T-helper 2 cell treated with Interferon-gamma antibody and Interleukin-4, amounts not matched to agents 100 ng/mL and 5 ng/mL, for 36 hours (primary cell): Measurements from ENCODE around the gene RAI14. TPM values are rescaled to one million over a fixed set of nuclear protein-coding genes. Genes with fewer than 3 reads are reported as not detected.
"Not testable (repeated sequence)": the region's sequence is repeated elsewhere in the genome, so short reads cannot be mapped to it uniquely, and the experiment has no call there.

ENCODE experiments used
- intact Hi-C: fragments of 100-400 bp; cut with micrococcal nuclease; formaldehyde crosslinking; loops from one replicate; pipeline ENCODE4 v1.15.1; 2023
- total RNA-seq: library from RNA; stranded (reverse); gene quantifications from 2 replicates; pipeline ENCODE4 v1.2.3, GENCODE V29; 2022

RAI14 gene
- total RNA-seq, 1 donor from 2014 or later, result 1.2 TPM

- intact Hi-C loops, result no loop called here
Observed at GRCh38 chr5:34758514-34758913, 102.4 kb downstream of the RAI14 start.

GRCh38 chr5:34759213-34759612, 103.1 kb downstream of the RAI14 start:
- intact Hi-C loops, result not testable (repeated sequence)

- intact Hi-C loops, result no loop called here
Observed at GRCh38 chr5:34765662-34766061, 109.5 kb downstream of the RAI14 start.

DNA sequence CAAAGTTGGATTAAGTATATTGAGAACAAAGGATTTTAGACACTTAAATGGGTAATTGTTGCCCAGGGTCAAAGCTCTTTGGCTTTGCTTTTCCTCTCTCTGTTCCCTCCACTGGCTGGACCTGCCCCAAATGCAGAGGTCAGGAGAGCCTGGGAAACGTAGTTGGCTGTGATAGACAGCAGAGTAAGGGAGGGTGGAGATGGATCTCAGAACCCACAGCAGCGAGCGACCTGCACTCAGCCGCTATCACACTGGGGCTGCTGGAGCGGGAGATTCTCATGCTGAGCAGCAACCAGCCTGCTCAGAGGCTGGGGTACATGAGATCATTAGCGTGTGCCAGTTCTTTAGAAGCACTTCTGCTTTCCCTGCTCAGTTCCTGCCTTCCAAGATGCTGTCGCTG, 111.1 kb downstream of the RAI14 start:
- intact Hi-C loops, result no loop called here

DNA sequence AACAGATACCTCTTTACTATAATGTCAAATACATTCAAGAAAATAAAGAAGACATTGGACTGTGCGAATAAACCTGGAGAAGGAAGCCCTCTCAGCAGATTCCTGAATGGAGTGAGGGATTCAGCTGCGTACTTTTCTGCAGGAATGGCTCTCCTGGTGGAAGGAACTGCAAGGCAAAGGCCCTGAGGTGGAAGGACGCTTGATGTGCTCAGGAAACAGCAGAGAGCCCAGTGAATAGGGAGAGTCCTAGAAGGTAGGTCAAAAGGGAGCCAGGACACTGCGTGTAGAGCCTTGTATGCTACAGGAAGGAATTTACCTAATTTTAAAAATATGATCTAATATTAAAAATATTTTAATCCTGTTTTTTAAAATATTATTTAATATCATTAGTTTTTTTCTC, 114.4 kb downstream of the RAI14 start:
- intact Hi-C loops, result no loop called here

DNA sequence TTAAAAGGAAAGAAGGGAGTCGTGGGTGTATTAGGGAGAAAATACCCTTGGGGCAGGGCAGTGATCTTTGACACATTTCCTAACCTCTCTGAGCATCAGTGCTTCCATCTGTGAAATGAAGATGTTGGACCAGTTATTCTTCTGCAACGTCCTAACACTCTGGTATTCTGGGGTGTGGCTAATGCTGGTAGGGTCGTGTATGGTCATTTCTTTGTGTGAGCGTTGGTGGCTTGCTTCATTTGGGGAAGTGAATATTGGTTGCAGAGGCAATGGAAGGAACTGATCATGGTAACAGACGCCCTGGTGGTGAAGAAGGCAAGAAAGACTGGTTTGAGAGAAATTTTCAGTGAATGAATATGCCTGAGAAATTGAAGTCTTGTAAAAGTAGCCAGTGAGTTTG, 114.9 kb downstream of the RAI14 start:
- intact Hi-C loops, result no loop called here

DNA sequence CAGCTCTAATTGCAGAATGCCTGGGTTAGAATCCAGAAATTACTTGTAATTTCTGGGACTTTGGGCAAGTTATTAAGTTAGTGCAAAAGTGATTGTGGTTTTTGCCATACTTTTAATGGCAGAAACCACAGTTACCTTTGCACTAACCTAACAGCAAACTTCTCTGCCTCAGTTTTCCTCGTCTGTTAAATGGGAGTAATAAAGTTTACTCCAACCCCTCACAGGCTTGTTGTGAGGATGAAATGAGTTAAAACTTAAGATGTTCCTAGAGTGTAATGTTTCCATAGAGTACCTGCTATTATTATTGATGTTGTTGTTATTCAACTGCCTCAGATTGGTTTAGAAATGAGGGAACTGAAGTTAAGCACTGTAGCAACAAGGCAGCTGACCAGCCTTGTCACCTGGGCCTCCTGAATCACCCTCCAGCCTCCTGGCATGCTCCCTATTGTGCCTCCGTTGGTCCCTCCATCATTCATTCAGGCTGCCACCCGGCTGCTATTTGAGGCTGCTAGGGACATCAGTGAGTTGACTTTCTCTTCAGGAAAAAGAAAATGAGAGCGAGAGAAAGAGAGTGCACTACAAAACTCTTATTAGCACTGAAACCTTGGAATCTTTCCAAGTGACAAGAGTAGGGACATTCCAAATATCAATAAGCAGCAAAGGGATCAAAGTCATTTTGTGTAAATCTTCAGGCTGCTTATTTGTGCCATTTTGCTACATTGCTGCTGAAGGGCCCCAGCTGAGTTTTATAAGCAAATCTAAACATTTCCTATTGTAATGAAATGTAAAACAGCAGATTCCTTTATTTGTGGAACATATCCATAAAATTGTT, 116.4 kb downstream of the RAI14 start:
- intact Hi-C loops, result no loop called here

DNA sequence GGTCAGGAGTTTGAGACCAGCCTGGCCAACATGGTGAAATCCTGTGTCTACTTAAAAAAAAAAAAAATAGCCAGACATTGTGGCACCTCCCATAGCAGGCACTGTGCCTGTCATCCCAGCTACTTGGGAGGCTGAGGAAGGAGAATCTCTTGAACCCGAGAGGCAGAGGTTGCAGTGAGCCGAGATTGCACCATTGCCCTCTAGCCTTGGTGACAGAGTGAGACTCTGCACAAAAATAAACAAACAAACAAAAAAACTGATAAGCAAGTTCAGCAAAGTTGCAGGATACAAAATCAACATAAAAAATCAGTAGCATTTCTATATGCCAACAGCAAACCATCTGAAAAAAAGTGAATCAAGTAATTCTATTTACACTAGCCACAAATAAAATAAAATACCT, 118.0 kb downstream of the RAI14 start:
- intact Hi-C loops, result no loop called here

DNA sequence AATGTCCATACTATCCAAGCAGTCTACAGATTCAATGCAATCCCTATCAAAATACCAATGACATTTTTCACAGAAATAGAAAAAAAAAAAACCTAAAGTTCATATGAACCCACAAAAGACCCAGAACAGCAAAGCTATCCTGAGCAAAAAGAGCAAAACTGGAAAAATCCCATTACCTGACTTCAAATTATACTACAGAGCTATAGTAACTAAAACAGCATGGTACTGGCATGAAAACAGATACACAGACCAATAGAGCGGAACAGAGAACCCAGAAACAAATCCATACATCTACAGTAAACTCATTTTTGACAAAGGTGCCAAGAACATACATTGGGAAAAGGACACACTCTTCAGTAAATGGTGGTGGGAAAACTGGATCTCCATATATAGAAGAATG, 118.5 kb downstream of the RAI14 start:
- intact Hi-C loops, result not testable (repeated sequence)

GRCh38 chr5:34775886-34776285, 119.8 kb downstream of the RAI14 start:
- intact Hi-C loops, result no loop called here

GRCh38 chr5:34778091-34778850, 122.1 kb downstream of the RAI14 start:
- intact Hi-C loops, result no loop called here

- intact Hi-C loops, result not testable (repeated sequence)
Observed at GRCh38 chr5:34783892-34784291, 127.8 kb downstream of the RAI14 start.

- intact Hi-C loops, result no loop called here
Observed at GRCh38 chr5:34787035-34787434, 130.9 kb downstream of the RAI14 start.

DNA sequence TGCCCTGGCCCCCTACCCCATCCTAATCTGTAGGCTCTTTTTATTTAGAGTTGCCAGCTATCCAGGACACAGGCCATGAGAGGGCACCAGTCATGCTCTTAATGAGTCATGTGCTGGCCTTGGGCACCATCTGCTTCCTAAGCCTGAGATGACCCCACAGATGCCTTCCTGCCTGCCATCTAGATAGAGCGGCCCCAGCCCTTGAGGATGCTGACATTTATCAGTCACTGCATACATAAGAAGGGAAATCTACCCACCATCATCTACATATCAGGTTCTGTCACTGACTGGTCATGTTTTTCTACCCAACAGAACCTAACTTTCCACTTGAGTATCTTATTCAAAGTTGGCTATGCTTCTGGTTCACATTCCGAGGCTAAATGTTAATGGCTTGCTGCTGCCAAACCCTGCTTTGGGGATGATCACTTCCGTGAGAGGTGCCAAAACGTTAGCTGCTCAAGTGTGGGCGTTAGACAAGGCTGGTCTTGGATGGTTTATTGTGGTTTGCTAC, 132.9 kb downstream of the RAI14 start:
- intact Hi-C loops, result no loop called here

DNA sequence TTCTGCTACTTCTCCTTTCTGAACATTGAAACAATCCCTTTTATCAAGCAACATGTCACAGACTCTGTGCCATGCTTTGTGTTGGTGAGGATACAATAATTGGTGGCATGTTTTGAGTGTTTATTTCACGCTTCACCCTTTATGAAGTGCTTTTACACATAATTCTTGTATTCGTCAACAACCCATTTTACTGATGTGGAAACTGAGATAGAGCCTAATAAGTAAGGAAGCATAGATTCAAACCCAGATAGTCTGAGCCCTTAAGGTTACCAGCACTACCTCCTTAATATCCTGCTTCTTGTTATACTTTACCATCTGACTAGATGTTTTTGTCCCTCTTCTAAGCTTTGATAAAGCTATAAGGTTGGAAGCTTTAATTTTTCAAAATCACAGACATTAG, 133.5 kb downstream of the RAI14 start:
- intact Hi-C loops, result no loop called here

GRCh38 chr5:34790069-34790468, 133.9 kb downstream of the RAI14 start:
- intact Hi-C loops, result no loop called here

- intact Hi-C loops, result no loop called here
Observed at GRCh38 chr5:34791761-34792244, 135.7 kb downstream of the RAI14 start.

DNA sequence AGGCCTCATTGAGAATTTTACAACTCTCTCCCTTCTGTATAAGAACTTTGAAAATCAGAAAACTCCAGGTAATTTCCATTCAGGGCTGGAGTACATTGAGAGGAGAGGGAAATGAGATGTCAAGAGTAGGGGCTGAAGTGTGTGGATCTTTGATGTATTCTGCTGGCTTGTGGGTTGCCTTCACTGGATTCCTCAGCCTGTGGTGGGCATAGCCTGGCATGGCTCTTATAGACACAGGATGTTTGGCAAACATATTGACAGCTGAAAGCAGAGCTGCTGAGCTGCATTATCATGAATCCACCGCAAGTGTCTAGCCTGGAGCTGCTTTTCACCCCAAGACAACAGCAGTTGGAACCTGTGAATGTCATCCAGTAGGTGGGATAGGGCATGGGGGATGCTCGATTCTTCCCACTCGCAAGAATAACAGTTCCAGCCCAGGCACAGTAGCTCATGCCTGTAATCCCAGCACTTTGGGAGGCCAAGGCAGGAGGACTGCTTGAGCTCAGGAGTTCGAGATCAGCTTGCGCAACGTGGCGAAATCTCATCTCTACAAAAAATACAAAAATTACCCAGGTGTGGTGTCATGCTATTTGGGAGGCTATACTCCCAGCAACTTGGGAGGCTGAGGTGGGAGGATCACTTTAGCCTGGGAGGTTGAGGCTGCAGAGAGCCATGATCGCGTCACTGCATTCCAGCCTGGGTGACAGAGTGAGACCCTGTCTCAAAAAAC, 146.9 kb downstream of the RAI14 start:
- intact Hi-C loops, result no loop called here

- intact Hi-C loops, result no loop called here
Observed at GRCh38 chr5:34803974-34804732, 148.0 kb downstream of the RAI14 start.

DNA sequence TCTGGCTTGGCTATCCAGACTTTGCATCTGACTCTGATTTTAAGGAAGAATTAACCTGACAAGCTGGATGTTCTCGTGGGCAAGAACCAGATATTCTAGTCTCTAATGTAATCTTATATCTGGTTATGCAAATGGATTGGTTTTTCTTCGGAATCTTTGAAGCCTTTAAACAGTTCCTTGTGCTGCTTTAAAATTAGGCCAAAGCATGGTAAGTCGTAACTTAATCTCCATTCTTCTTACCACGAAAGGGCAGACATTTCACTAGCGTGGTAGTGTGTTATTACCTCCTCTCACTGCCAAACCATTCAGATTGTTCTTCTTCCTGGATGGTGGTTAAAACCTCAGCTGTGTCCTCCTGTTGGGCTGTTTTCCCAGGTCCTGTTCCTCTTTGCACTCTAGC, 148.8 kb downstream of the RAI14 start:
- intact Hi-C loops, result no loop called here

GRCh38 chr5:34806532-34806931, 150.4 kb downstream of the RAI14 start:
- intact Hi-C loops, result no loop called here
